ENCODE data around the gene SLC24A3.

SLC24A3 gene

DNA sequence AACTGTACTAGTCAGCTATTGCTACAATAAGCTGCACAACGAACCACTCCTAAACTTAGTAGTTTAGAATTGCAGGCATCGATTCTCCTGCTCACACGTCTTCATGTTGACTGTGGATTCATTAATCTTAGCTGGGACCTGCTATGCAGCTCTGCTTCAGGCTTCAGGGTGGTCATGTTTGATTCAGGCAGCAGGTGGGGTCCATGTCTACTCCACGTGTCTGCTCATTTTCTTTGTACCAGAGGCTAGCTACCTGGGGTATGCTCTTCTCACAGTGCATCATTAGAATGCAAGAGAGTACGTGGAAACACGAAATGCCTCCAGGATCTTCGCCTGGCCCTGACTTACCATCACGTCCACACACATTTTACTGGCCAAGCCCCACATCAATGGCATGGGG, 481.1 kb downstream of the SLC24A3 start:
- H3K4me3 Mint-ChIP-seq: no peak overlapping the region
- TF ChIP-seq, protein P1, sequence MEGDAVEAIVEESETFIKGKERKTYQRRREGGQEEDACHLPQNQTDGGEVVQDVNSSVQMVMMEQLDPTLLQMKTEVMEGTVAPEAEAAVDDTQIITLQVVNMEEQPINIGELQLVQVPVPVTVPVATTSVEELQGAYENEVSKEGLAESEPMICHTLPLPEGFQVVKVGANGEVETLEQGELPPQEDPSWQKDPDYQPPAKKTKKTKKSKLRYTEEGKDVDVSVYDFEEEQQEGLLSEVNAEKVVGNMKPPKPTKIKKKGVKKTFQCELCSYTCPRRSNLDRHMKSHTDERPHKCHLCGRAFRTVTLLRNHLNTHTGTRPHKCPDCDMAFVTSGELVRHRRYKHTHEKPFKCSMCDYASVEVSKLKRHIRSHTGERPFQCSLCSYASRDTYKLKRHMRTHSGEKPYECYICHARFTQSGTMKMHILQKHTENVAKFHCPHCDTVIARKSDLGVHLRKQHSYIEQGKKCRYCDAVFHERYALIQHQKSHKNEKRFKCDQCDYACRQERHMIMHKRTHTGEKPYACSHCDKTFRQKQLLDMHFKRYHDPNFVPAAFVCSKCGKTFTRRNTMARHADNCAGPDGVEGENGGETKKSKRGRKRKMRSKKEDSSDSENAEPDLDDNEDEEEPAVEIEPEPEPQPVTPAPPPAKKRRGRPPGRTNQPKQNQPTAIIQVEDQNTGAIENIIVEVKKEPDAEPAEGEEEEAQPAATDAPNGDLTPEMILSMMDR (IDR thresholded peaks at IDR 0.05; ENCODE audit: unreplicated experiment in 3 of 3): no peak
- no peaks in the 10 kb centered on the region for H3K27me3 Mint-ChIP-seq (ENCODE audit: low read depth)
- H3K27ac Mint-ChIP-seq: no peak overlapping the region
- peaks cover 7% of the 10 kb centered on the region for H3K4me1 Mint-ChIP-seq
- H3K9me3 Mint-ChIP-seq: no peaks in the 10 kb centered on the region
- H3K36me3 Mint-ChIP-seq (ENCODE audit: low read depth): peaks cover 16% of the 10 kb centered on the region

DNA sequence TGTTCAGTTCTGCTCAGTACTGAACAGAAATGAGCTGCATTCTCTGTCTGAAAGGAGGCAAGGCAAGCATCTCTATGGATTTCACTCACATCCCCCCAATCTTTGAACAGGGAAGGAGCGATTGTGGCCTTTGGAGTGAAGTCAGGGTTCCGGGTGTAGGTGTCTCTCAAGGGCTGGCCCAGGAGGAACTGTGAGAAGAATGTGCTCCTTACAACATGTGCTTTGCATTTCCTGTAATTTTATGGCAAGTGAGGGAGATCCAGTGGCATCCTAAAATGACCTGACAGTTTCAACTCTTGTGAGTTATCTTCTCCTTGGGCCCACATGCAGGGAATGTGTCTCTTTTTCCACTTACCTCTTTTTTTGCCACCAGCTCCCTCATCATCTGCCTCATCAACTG, 482.6 kb downstream of the SLC24A3 start:
- no peak overlapping the region for H3K4me3 Mint-ChIP-seq
- H3K27ac Mint-ChIP-seq: no peak overlapping the region
- H3K4me1 Mint-ChIP-seq: peaks cover 21% of the 10 kb centered on the region
- peaks cover 29% of the 10 kb centered on the region for H3K36me3 Mint-ChIP-seq (ENCODE audit: low read depth)
- no peaks in the 10 kb centered on the region for H3K27me3 Mint-ChIP-seq (ENCODE audit: low read depth)
- TF ChIP-seq, protein P1 (IDR thresholded peaks at IDR 0.05; ENCODE audit: unreplicated experiment in 3 of 3): no peak
- H3K9me3 Mint-ChIP-seq: peaks cover 8% of the 10 kb centered on the region

DNA sequence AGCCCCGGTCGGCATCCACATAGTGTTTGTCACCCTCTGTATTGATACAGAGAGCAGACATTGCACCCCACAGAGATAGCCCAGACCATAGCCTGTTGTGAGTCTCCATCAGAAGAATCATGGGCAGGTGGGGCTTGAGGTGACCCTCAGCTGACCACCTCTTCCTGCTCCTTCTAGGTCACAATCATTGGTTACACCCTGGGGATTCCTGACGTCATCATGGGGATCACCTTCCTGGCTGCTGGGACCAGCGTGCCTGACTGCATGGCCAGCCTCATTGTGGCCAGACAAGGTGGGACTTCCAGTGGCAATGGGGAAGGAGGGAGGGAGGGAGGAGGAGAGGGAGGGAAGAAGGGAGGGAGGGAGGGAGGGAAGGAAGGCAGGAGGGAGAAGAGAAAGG, 484.2 kb downstream of the SLC24A3 start:
- peaks cover 38% of the 10 kb centered on the region for H3K36me3 Mint-ChIP-seq (ENCODE audit: low read depth)
- H3K4me1 Mint-ChIP-seq: peaks cover 16% of the 10 kb centered on the region
- TF ChIP-seq, protein P1 (IDR thresholded peaks at IDR 0.05; ENCODE audit: unreplicated experiment in 3 of 3): no peak
- no peaks in the 10 kb centered on the region for H3K27me3 Mint-ChIP-seq (ENCODE audit: low read depth)
- no peak overlapping the region for H3K4me3 Mint-ChIP-seq
- peaks cover 10% of the 10 kb centered on the region for H3K9me3 Mint-ChIP-seq
- H3K27ac Mint-ChIP-seq: no peak overlapping the region

DNA sequence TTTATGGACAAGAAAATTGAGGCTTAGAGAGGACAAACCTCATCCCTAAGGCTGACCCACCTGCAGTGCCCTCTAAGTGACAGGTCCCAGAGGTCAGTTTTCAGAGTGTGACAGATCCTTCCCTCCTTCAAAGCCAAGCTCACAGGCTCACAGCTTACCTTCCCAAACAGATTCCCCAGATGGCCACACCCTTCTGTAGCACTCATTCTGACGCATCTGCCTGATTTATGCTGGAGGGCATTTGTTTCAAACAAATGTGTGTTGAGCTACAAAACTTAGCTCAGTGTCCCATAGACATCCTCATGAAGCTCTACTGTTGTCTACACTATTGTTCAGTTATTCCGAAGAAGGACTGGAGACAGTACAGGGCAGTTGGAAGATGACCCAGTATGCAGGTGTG, 485.0 kb downstream of the SLC24A3 start:
- H3K27ac Mint-ChIP-seq: no peak overlapping the region
- TF ChIP-seq, protein P1 (IDR thresholded peaks at IDR 0.05; ENCODE audit: unreplicated experiment in 3 of 3): no peak

DNA sequence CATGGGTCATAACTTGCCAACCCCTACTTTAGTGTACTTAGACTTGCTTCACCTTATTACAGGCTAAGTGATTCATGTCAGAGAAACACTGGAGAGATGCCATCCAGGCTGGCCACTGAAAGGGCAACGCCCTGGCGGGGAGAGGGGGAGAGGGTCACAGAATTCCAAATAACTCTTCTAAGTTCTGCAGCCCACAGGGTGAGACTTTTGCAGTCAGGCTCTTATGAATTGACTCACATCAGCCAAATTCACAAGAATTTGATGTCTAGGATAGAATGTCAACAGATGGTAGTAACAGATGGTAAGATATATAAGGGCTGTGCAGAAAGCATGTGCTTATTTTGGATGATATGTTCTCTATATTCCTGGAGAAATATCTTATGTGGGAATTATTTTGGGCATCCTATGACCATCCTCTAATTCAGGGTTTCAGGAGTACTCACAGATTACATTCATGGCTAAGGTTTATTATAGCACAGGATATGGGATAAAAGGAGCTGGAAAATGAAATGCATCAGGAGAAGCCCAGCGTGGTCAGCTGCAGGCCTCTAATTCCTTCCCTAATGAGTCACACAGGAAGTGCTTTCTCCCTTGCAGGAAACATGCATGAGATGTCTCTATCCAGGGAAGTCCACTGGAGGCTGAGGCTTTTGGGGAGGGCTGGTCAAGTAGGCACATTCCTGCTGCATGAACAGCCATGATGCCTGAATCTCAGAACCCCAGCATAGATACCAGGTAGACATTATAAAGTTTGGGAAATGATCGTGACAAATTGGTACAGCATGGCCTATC, 486.9 kb downstream of the SLC24A3 start:
- Mint-ChIP-seq H3K4me3 (no peak overlapping the region), H3K27me3 (ENCODE audit: low read depth) (no peaks in the 10 kb centered on the region), H3K9me3 (peaks cover 24% of the 10 kb centered on the region), H3K4me1 (peaks cover 16% of the 10 kb centered on the region), H3K36me3 (ENCODE audit: low read depth) (peaks cover 54% of the 10 kb centered on the region), H3K27ac (peak overlapping the region in 2 of 3 experiments; percentile 27 to 48)
- TF ChIP-seq, protein P1 (IDR thresholded peaks at IDR 0.05; ENCODE audit: unreplicated experiment in 3 of 3): no peak

More for the DNA sequence above, 485.0 kb downstream of the SLC24A3 start:
- Mint-ChIP-seq H3K27me3 (ENCODE audit: low read depth) (no peaks in the 10 kb centered on the region), H3K36me3 (ENCODE audit: low read depth) (peaks cover 46% of the 10 kb centered on the region), H3K4me1 (peaks cover 16% of the 10 kb centered on the region), H3K9me3 (peaks cover 18% of the 10 kb centered on the region), H3K4me3 (no peak overlapping the region)

DNA sequence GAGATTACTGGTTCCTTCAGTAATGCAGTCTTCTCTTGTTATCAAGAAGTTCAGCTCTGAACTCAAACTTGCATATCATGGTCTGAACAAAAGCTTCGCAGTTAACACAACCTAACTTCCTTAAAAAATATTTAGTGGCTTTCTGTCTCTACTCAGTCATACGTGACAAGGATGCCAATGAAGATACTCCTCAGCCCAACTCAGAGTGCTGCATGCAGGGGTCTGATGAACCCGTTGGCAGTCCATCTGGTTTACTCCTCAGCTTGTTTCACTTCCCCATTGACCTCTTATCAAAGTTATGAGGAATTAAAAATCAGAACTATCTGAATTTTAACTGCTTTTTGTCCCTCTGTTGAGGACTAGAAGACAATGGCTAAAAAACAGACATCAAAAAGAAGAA, 489.0 kb downstream of the SLC24A3 start:
- peaks cover 16% of the 10 kb centered on the region for H3K4me1 Mint-ChIP-seq
- H3K4me3 Mint-ChIP-seq: no peak overlapping the region
- no peak overlapping the region for H3K27ac Mint-ChIP-seq
- H3K27me3 Mint-ChIP-seq (ENCODE audit: low read depth): no peaks in the 10 kb centered on the region
- TF ChIP-seq, protein P1 (IDR thresholded peaks at IDR 0.05; ENCODE audit: unreplicated experiment in 3 of 3): no peak
- H3K36me3 Mint-ChIP-seq (ENCODE audit: low read depth): peaks cover 50% of the 10 kb centered on the region
- H3K9me3 Mint-ChIP-seq: peaks cover 24% of the 10 kb centered on the region

Measured in nephron (organoid).